ENCODE data around the gene SPSB1.

The SPSB1 gene

GRCh38 chr1:9300573-9300972 lies 7.9 kb downstream of the SPSB1 start:
- no peak for DNase-seq (ENCODE audit: low spot score)

DNA sequence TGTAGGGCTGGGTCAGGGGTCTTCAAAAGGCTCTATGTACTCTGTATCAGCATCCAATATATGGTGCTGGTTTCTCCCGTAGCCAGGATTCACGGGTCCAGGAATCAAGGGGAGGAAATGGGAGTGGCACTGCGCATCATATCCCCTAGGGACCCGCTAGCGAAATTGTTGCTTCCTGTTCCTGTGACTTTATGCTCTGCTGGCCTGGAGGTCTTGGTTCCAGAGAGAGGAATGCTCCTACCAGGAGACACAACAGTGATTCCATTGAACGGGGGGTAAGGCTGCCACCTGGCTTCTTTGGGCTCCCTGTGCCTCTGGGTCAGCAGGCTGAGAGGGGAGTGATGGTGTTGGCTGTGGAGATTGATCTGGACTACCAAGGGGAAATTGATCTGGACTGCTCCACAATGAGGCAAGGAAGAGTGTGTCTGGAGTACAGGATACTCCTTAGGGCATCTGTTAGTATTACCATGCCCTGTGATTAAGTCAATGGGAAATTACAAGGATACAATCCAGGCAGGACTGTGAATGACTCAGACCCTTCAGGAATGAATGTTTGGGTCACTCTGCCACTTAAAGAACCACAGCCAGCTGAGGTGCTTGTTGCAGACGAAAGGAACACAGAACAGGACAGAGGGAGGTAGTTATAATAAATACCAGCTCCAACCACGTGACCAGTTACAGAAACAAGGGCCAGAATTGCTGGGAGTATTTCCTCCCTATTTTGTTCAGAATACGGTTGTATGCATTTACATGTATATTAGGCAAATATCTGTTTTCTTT lies 10.2 kb downstream of the SPSB1 start:
- DNase-seq (ENCODE audit: low spot score) = peak; percentile 82

DNA sequence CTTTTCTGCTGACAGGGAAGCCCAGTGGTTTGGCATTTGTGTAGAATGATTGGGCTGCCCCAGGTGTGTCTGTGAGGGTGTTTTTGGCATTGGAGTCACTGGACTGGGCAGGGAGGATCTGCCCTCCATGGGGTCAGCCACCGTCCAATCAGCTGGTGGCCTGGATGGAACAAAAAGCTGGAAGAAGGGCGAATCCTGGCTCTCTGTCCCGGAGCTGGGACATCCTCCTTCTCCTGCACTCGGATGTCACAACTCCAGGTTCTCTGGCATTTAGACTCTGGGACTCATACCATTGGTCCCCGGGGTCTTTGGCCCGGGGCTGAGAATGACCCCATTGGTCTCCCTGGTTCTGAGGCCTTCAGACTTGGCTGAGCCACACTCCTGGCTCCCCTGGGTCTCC lies 11.2 kb downstream of the SPSB1 start:
- DNase-seq (ENCODE audit: low spot score) = no peak

GRCh38 chr1:9305216-9305615 lies 12.5 kb downstream of the SPSB1 start:
- no peak for DNase-seq (ENCODE audit: low spot score)

GRCh38 chr1:9306006-9306405 lies 13.3 kb downstream of the SPSB1 start:
- DNase-seq (ENCODE audit: low spot score) = no peak

- no peak for DNase-seq (ENCODE audit: low spot score)
Observed at GRCh38 chr1:9307303-9307702, 14.6 kb downstream of the SPSB1 start.

DNA sequence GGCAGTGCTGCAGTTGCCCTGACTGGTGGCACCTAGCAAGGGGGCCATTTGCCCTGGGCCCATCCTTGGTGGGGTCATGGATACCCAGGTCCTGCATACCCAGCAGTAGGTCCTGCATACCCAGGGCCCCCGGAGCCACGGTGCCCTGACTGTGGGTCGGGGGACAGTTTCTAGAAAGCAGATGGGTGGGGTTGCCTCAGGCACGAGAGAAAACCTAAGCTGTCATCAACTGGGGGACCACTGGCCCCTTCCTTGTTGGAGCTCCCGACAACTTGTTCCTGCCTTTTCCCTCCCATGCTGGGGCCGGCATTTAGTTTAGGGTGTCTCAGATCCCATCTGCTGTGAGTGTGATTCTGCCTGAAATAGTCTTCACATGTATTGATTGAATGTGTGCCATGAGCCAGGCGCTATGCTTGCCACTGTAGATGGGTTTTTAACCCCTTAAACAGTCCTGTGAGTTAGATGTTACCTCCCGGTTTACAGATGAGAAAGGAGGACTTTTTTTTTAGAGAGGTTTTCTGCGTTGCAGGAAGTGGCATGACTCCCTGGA lies 15.6 kb downstream of the SPSB1 start:
- no peak for DNase-seq (ENCODE audit: low spot score)

GRCh38 chr1:9309080-9309479 lies 16.4 kb downstream of the SPSB1 start:
- DNase-seq (ENCODE audit: low spot score) = no peak

GRCh38 chr1:9309991-9310390 lies 17.3 kb downstream of the SPSB1 start:
- DNase-seq (ENCODE audit: low spot score) = no peak

DNA sequence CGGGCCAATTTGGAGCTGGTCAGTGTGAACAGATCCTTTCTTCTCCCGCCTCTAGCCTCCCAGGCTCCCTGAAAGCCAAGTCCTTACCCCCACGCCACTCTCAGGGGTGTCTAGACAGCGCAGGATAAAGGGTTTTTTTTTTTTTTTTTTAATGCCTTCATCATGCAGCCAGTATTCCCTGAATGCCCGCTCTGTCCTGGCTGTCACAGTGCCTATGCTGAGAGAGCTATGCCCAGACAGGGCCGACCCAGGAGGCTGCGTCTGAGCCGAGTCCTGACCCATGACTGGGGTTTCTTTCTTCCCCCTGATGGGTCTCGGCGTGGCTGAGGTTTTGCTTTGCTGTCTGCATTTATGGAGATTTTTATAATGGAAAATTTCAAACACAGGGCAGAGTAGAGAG lies 18.3 kb downstream of the SPSB1 start:
- DNase-seq (ENCODE audit: low spot score) = no peak

- DNase-seq (ENCODE audit: low spot score) = no peak
Observed at GRCh38 chr1:9311479-9311878, 18.8 kb downstream of the SPSB1 start.

DNA sequence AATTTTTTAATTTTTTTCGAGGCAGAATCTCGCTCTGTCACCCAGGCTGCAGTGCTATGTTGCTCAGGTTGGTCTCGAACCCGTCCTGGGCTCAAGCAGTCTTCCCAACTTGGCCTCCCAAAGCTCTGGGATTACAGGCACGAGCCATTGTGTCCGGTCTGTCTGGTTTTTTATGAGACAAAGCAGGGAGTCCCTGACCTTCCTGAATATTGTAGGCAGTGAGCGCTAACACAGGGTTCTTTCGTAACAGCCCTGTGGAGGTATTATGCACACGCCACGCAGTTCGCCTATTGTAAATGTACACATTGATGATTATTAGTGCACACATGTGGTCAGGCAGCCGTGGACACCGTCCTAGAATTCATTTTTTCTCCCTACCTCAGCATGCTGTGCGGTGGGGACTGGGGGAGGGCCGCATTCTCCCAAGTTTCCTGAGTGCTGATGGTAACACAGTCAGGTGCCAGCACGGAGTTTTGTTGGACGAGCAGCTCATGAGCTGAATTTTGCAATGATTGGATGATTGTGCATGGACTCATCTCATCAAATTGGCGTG lies 19.6 kb downstream of the SPSB1 start:
- no peak for DNase-seq (ENCODE audit: low spot score)

DNA sequence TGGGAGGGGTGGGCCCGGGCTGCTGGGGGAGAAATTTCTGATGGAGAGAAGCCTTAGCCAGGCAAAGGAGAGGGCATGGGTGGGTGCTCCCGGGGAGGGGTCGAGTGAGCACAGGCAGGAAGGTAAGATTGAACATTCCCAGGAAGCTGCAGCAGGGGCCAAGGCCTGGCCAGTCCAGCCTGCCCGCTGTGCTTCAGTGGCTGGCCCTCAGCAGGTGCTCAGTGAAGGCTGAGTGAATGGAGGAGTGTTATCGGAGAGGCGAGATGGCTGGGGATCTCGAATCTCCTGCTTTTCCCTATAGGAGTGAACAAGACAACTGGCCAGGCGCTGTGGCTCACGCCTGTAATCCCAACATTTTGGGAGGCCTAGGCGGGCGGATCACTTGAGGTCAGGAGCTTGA lies 20.9 kb downstream of the SPSB1 start:
- DNase-seq (ENCODE audit: low spot score) = no peak

DNA sequence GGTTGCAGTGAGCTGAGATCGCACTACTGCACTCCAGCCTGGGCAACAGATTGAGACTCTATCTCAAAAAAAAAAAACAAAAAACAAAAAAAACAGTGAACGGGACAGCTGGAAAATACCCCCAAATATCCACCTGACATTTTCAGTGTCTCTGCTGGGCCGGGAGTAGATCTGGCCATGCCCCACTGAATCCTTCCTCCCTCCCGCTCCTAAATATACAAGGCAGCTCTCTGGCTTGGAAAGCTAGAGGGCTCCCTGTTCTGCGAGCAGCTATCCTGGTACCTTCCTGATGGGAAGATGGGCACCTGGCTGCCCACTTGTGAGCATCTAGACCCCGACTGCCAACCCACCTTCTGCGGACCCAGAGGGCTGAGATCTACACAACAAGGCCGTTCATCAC lies 21.4 kb downstream of the SPSB1 start:
- DNase-seq (ENCODE audit: low spot score) = no peak

GRCh38 chr1:9314711-9315379 lies 22.2 kb downstream of the SPSB1 start:
- no peak for DNase-seq (ENCODE audit: low spot score)

DNA sequence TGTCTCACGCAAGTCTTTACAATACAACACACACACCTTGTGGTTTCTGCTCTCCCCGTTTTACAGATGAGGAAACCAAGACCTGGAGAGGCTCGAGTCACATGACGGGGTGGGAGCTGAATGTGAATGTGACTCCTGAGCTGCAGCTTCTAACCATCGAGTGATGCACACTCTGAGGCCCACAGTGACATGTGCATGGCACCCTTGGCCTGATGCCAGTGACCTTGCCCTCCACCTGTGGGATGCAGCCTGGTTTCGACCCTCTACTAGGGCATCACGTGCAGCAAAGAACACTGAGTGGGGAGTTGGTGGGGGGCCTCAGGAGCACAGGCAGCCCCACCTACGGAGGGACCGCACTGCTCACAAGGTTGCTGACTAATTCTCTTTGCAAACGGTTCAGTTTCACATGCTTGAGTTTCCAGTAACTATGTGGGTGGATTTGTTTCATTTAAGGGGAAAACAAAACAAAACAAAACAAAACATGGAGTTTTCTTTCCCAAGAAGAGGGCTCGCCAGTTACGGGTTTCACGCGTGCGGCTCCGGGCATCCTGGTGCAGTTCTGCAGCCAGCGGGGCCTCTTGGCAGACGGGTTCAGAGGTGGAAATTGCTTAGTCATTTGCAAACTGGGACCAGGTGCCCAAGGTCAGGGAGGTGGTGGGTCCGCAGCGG lies 22.9 kb downstream of the SPSB1 start:
- DNase-seq (ENCODE audit: low spot score) = peak; percentile 69

DNA sequence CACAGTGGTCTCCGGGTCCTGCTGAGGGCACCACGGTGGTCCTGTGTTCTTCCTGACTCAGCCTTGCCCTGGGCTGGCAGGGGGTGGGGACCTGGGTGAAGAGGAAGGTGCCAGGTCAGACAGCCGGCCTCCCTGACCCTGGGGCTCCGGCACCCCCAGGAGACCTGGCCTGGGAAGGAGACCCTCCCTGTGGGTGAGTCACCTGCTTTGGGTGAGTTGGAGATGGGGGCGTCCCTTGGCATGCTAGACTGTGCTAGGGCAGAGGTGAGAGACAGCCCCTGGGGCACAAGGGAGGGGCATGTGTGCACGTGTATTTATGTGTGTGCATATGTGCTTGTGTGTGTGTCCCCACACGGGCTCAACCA lies 23.4 kb downstream of the SPSB1 start:
- no peak for DNase-seq (ENCODE audit: low spot score)

- no peak for DNase-seq (ENCODE audit: low spot score)
Observed at GRCh38 chr1:9316512-9316911, 23.8 kb downstream of the SPSB1 start.

DNA sequence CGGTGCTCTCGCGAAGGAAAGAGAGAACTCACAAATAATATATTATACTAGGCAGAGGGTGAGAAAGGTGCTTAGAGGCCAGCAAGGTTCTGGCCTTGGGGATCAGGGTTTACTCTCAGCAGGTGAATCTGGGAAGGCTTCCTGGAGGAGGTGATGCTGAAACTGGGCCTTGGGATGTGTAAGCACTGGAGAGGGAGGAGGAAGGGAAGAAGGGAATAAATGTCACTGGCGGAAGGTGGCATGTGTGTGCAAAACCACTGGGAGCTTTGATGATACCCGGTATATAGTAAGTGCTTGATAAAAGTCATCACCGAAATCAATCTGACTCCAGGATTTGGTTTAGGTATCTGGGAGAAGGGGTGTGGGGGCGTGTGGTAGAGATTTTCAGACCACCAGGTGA lies 24.4 kb downstream of the SPSB1 start:
- DNase-seq (ENCODE audit: low spot score) = no peak

DNA sequence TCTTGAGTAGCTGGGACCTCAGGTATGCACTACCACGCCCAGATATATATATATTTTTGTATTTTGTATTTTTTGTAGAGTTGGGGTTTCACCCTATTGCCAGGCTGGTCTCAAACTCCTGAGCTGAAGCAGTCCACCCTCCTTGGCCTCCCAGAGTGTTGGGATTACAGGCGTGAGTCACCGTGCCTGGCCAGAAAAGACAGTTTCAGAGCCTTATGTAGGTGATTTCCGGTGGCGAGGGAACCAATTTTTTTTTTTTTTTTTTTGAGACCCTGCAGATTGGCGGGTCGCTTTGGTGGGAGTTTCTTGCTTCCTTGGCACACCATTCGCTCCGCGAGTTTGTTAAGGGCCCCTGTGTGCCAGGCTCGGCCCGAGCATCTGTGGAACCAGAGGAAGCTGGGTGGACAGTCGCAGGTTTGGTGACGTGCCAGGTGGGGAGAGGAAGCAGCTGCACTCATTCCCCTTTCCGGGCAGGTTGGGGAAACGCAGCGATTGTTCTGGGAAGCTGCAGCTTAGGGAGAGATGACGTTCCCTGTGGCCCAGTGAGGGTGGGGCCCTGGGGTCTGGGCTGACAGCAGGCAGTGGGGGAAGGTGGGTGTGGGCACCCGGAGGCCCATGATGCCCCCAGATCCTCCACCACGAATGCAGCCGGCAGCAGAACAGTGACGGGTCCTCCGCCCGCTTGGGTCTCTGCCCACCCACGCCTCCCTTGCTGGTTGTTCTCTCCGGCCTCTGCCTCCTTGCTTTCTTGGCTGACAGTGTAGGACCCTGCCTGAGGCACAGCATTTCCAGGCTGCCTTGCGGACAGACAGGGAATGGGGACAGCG lies 25.1 kb downstream of the SPSB1 start:
- peak; percentile 46 for DNase-seq (ENCODE audit: low spot score)

DNA sequence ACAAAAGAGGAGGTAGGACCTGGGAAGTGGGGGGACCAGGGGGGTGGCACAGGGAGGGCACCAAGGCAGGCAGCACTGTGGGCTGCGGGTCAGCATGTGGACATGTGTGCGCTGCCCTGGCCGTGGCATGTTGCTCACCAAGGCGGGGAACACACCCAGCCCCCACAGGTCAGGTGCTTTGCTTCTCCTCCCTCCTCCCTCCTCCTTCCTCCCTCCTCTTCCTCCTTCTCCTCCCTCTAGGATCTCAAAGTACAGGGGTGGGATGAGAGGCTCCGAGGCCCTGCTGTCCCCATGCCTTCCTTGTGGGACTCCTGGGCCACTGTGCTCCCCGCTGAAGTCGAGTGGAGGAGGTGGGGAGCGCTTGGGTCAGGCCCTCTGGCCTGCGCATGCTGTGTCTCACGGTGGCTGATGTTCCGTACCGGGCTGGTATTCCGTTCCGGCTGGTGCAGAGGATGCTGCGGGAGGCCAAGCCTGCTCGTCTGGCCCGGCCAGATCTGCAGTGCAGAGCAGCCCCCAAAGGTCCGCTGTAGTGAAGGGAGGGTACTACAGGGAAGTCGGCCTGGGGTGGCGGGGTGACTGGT lies 26.6 kb downstream of the SPSB1 start:
- no peak for DNase-seq (ENCODE audit: low spot score)
